HG03460 (cell line): ENCODE results near the gene ANKRD10.
"Not testable (repeated sequence)": the region's sequence is repeated elsewhere in the genome, so short reads cannot be mapped to it uniquely, and the experiment has no call there.

Source experiments
- ATAC-seq: cut with Tn5 transposase; IDR thresholded peaks from one replicate; pipeline ENCODE4 v1.9.1; 2021; ENCODE audit not compliant: unreplicated experiment

The ANKRD10 gene

GRCh38 chr13:110869231-110869804 lies 45.6 kb downstream of the ANKRD10 start:
- ATAC-seq, result no peak

DNA sequence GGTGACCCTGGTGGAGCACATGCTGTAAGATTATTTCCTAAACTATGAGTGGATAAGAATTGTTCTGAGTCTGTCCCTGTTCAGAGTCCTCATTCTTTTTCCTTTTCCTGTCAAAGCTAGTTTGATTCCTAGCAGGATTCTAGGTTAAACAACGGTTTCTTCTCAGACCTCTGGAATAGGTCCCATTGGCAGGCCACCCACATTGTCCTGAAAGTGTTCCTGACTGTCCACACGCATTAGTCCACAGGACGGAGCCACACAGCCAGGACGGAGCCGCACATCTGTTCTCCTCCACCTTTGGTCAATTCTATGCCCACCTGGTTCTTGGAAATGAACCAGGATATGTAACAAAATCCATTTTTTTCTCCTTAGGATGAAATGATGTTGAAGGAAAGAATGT lies 46.1 kb downstream of the ANKRD10 start:
- no peak for ATAC-seq

DNA sequence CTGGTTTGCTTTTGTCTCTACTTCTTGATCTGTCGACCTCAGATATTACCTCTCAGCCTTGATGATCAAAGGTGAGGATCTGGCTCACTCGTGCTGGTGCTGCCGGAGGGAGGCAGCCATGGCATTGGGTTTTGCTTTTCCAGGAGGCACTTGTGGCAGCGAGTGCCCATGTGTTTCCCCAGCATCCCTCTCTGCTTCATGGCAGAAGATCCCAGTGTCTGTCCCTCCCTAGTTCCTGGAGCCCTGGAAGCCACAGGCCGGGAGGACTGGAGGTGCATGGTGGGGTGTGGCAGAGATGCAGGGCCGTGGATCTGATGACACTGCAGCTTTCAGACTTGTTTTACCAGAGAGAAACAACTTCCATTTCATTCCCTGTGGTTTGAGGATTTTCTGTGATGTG lies 47.5 kb downstream of the ANKRD10 start:
- ATAC-seq, result no peak

DNA sequence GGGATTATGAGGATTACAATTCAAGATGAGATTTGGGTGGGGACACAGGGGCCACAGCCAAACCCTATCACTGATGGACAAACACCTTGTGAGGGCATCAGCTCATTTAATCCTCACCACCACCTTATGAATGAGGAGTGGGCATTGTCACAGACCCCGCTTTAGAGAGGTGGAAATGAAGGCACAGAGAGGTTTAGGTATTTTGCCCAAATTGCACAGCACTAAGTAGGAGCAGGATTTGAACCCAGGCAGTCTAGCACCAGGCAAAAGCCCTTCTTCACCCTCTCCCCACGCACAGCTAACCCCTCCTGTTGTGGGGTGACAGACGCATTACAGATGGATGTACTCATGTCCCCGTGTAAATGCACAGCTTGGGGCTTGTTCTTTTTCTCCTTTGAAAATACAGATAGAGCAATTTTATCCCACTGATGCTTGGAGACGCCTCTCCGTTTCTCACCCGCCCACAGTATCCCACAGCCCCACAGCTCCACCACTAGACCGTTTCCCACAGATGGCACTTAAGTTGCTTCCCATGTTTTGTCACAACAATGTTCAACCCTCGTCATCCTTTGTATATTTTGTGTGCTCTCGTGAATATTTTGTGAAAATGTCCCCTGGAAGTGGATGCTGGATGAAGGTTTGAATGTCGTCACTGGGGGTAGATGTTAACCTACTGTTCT lies 48.2 kb downstream of the ANKRD10 start:
- ATAC-seq, result no peak

DNA sequence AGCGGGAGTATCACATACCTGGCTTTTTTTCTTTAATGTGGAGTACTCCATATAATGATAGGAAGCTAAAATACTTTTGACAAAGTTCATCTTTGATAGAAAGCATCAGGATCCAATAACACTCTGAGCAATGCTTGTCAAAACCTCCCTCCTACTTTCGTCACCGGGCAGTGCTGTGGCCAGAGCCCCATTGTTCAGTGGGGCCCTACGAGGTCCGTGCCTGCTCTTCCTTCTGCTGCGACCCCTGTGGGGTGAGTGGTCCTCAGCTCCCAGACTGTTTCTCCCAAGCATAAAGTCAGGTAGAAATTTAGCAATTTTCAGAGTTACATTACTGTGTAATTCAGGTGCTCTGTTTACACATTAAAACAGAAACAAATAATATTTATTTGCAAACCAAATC lies 51.2 kb downstream of the ANKRD10 start:
- ATAC-seq, result no peak

- ATAC-seq, result no peak
Observed at GRCh38 chr13:110860983-110861382, 53.9 kb downstream of the ANKRD10 start.

GRCh38 chr13:110856942-110857835 lies 57.7 kb downstream of the ANKRD10 start:
- no peak for ATAC-seq

DNA sequence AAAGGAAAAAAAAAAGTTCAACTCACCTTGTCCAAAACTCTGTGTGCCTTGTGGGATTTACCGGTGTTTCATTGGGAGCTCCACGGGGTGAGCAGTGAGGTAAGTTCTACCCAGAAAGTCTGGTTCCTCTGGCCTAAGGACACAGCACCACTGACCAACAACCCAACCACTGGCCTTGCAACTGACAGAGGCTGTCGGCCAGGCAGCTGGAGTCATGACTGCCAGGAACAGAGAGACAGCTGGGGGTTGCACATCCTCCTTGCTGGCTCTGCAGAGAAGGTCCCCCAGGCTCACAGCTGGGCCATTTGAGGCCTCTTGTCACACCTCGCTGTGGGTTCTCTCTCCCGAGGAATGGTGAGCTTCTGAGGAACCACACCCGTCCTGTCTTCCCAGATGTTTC lies 59.5 kb downstream of the ANKRD10 start:
- no peak for ATAC-seq

- no peak for ATAC-seq
Observed at GRCh38 chr13:110854866-110855265, 60.0 kb downstream of the ANKRD10 start.

GRCh38 chr13:110853235-110853721 lies 61.6 kb downstream of the ANKRD10 start:
- no peak for ATAC-seq

DNA sequence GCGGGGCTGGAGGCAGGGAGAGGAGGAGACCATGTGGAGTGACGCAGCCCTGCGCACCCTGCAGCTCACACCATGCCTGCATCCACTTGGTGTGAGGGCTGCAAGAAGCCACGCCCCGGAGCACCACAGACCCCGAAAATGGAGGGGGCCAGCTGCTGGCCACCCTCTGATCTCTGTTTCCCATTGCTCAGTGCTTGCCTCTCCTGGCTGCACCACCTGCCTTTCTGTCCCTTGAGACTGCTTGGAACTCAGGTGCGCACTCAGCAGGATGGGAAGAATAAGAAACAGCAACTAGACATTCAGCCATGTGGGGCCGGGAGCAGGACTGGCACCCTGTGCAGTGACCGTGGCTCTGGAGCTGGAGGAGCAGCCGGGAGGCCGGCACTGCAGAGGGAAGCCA lies 64.0 kb downstream of the ANKRD10 start:
- no peak for ATAC-seq

GRCh38 chr13:110850006-110850405 lies 64.9 kb downstream of the ANKRD10 start:
- ATAC-seq, result no peak

- no peak for ATAC-seq
Observed at GRCh38 chr13:110845520-110845919, 69.3 kb downstream of the ANKRD10 start.

DNA sequence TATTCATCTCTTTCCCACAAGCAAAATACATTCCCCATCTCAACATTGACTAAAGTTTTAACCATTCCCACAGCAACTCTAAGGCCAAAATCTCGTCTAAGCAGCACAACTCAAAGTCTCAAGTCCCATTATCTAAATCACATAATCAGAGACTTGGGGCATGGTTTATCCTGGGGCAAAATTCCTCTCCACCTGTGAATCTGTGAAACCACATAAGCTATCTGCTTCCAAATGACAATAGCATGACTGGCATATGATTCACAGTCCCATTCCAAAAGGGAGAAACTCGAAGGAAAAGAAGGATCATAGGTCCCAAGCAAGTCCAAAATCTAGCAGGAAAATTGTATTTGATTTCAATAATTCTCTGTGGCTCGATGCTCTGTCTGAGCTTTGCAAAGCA lies 73.0 kb downstream of the ANKRD10 start:
- no peak for ATAC-seq

DNA sequence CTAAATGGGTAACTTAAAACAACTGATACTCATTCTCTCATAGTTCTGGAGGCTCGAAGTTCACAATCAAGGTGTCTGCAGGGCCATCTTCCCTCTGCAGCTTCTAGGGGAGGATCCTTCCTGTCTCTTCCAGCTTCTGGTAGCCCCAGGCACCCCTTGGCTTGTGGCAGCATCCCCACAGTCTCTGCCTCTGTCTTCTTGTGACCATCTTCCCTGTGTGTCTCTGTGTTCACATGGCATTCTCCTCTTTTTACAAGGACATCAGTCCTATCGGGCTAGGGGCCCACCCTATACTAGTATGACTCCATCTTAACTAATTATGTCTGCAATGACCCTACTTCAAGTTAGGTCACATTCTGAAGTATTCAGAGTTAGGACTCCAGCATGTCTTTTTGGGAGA lies 73.5 kb downstream of the ANKRD10 start:
- ATAC-seq, result no peak

DNA sequence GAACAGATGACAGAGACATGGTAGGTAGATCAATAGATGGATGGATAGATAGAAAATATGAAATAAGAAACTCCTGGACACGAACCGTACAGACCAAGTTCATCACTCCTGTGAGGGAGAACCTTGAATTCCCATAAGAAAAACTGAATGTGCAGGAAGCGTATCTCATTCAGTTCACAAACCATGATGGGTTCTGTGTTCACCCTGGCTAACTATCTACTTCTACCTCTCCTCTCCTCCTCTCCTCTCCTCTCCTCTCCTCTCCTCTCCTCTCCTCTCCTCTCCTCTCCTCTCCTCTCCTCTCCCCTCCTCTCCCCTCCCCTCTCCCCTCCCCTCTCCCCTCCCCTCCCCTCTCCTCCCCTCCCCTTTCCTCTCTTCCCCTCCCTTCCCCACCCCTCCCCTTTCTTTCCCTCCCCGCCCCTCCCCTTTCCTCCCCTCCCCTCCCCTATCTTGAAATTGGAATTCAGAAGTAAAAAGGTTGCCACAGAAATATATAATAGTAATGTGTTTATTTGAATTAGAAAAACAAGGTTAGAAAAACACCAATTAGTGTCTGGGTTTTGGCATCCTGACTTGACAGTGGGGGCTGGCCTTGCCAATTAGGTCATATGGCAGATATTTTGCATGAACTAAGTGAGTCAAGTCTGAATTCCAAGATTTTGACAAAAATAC lies 75.9 kb downstream of the ANKRD10 start:
- ATAC-seq, result no peak

- no peak for ATAC-seq
Observed at GRCh38 chr13:110838116-110838515, 76.8 kb downstream of the ANKRD10 start.

GRCh38 chr13:110837397-110838061 lies 77.3 kb downstream of the ANKRD10 start:
- ATAC-seq, result not testable (repeated sequence)

DNA sequence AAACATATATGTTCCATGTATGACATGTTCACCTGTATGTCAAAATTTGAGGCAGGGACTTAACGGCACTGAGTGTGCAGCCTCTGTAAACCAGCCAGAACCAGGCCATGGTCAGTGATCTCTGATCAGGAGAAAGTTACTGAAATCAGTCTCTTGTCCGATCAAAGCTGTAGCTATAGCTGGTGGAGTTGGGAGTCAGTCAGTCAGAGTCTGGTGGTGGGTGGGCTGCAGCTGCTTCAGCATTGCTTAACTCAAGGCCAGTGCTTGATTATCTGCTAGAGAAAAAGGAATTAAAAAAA lies 78.3 kb downstream of the ANKRD10 start:
- ATAC-seq, result no peak

DNA sequence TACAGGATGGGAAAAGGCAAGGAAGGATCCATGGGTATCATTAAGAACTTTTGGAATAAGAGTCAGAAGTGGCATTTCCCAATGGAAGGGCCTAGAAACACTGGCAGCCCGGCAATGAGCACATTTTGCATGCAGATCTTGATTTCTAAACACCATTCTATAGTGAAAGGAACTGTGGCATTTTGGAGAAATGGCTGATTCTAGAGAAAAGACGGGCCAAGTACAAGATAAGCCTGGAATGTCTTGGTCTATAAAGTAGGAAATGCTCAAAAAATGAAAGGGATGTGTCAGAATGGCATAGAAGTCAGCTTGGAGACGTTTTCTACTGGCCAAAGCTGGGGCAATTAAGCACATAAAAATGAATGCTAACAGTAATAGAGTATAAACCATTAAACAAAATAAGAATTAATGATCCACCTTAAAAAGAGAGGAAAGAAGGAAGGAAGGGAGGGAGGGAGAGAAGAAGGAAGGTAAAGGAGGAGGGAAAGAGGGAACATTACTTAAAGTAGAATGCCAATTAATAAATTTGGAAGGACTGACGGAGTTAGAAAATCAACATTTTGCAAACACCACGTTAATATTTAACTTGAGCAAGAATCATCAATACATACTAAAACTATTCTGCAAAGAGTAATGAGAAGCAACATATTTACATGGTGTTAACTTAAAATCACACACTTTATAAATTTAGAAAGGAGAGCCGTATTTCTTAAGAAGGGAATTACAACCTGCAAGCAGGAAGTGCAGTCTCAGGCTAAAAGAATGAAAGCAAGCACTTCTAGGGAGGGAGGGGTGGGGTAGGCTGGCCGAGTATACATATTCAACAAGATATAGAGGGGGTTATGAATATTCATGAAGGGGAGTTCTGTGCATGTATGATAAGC lies 78.9 kb downstream of the ANKRD10 start:
- no peak for ATAC-seq
